GM12801 (cell line): ENCODE measurements around the gene POLRMT.

Experiments used
- CTCF ChIP-seq: IDR thresholded peaks from one replicate; pipeline ENCODE4 v1.5.1; 2011; ENCODE audit warnings: control low read depth; ENCODE audit not compliant: insufficient read length; ENCODE audit errors: extremely low read depth

Gene POLRMT

GRCh38 chr19:642767-643727 lies 9.7 kb upstream of the POLRMT start:
- TF ChIP-seq CTCF: no peak

GRCh38 chr19:641702-642101 lies 8.4 kb upstream of the POLRMT start:
- TF ChIP-seq CTCF: no peak

GRCh38 chr19:640606-641189 lies 7.4 kb upstream of the POLRMT start:
- TF ChIP-seq CTCF: no peak

- TF ChIP-seq CTCF: no peak
Measured at GRCh38 chr19:640161-640558, 6.8 kb upstream of the POLRMT start.

- no peak for TF ChIP-seq CTCF
Measured at GRCh38 chr19:639253-640160, 6.2 kb upstream of the POLRMT start, which contains the start of gene FGF22. FGF22 (plus strand) TSS chr19:639879; CDS start chr19:639926, 47 bp downstream.

- TF ChIP-seq CTCF: no peak
Measured at GRCh38 chr19:638906-639252, 5.5 kb upstream of the POLRMT start.
